DOHH2 (cell line): ENCODE data around the gene RPP30.

ENCODE experiments used
- H3F3A ChIP-seq: fragments of 200-600 bp; sonication (generic), shearing (Covaris generic); 2 replicates; pipeline ENCODE4 v1.6.0; 2016; ENCODE audit warnings: antibody characterized with exemption, mild to moderate bottlenecking; ENCODE audit not compliant: control insufficient read depth, insufficient read depth
- H3K27ac ChIP-seq: fragments of 200-600 bp; sonication (generic); 2 replicates; pipeline ENCODE4 v1.5.1; 2014; ENCODE audit warnings: low read depth, mild to moderate bottlenecking, low read length, moderate library complexity
- H3K27me3 ChIP-seq: fragments of 200-600 bp; sonication (generic); 2 replicates; pipeline ENCODE4 v1.6.1; 2014; ENCODE audit warnings: mild to moderate bottlenecking, low read length, mixed read lengths; ENCODE audit not compliant: control insufficient read depth
- H3K36me3 ChIP-seq: fragments of 200-600 bp; sonication (generic); 2 replicates; pipeline ENCODE4 v1.6.1; 2014; ENCODE audit warnings: mild to moderate bottlenecking, low read length, moderate library complexity, mixed read lengths; ENCODE audit not compliant: control insufficient read depth
- H3K4me1 ChIP-seq: fragments of 200-600 bp; sonication (generic); 2 replicates; pipeline ENCODE4 v1.6.1; 2014; ENCODE audit warnings: mild to moderate bottlenecking, low read length, mixed read lengths; ENCODE audit not compliant: control insufficient read depth
- H3K4me2 ChIP-seq: fragments of 200-600 bp; sonication (generic); 2 replicates; pipeline ENCODE4 v1.6.0; 2014; ENCODE audit warnings: mild to moderate bottlenecking, low read length, moderate library complexity
- H3K4me3 ChIP-seq: fragments of 200-600 bp; sonication (generic); 2 replicates; pipeline ENCODE4 v1.5.1; 2014; ENCODE audit warnings: mild to moderate bottlenecking, low read length, mixed read lengths
- H3K79me2 ChIP-seq: fragments of 200-600 bp; sonication (generic); 2 replicates; pipeline ENCODE4 v1.6.1; 2014; ENCODE audit warnings: mild to moderate bottlenecking, low read length, mixed read lengths; ENCODE audit not compliant: control insufficient read depth
- H3K9me2 ChIP-seq: fragments of 200-600 bp; sonication (generic); replicated peaks from 2 replicates; pipeline ENCODE4 v1.6.1; 2014; ENCODE audit warnings: mild to moderate bottlenecking, low read length, mixed read lengths; ENCODE audit not compliant: control insufficient read depth
- H3K9me3 ChIP-seq: fragments of 200-600 bp; sonication (generic); 2 replicates; pipeline ENCODE4 v1.6.1; 2014; ENCODE audit warnings: antibody characterized with exemption, low read length, mixed read lengths; ENCODE audit not compliant: control insufficient read depth, insufficient read depth
- H4K20me1 ChIP-seq: fragments of 200-600 bp; sonication (generic); 2 replicates; pipeline ENCODE4 v1.6.0; 2014; ENCODE audit warnings: low read depth, mild to moderate bottlenecking, antibody characterized with exemption, low read length, moderate library complexity; ENCODE audit not compliant: control insufficient read depth, insufficient read depth
- CTCF ChIP-seq: fragments of 200-600 bp; sonication (generic); IDR thresholded peaks from one replicate; pipeline ENCODE4 v1.5.1; 2014; ENCODE audit warnings: antibody characterized with exemption, mild to moderate bottlenecking, low read depth, low read length; ENCODE audit not compliant: poor library complexity, severe bottlenecking
- EZH2phosphoT487 ChIP-seq: fragments of 200-600 bp; sonication (generic); IDR thresholded peaks from 2 replicates; pipeline ENCODE4 v1.6.1; 2017; ENCODE audit warnings: borderline replicate concordance, mild to moderate bottlenecking, antibody characterized with exemption, low read length, moderate library complexity, mixed read lengths

RPP30 gene

DNA sequence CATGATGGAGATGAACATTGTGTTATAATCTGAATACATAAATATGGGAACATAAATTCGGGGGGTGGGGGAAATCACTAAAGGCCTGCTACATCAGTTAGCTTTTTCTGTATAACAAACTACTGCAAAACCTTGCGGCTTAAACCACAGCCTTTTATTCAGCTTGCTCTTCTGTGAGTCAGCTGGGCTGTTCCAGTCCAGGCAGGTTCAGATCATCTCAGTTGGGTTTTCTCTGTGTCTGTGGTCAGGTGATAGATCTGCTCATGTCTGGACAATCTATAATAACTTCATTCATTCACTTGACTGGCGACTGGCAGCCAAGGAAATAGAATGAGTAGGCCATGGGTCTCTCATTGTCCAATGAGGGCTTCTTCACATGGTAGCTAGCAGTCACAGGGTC lies 37.4 kb upstream of the RPP30 start:
- Histone ChIP-seq H3K4me3 (no peak overlapping the region), H4K20me1 (no peaks in the 10 kb centered on the region), H3K9me2 (no peaks in the 10 kb centered on the region), H3K36me3 (no peaks in the 10 kb centered on the region), H3K27ac (no peak overlapping the region), H3K9me3 (no peaks in the 10 kb centered on the region; the same call in 1 of the 2 replicates), H3K79me2 (no peaks in the 10 kb centered on the region), H3K4me2 (no peak overlapping the region), H3F3A (no peaks in the 10 kb centered on the region), H3K4me1 (no peaks in the 10 kb centered on the region), H3K27me3 (no peaks in the 10 kb centered on the region; the same call in 1 of the 2 replicates)
- no peak for TF ChIP-seq CTCF
- no peak for TF ChIP-seq EZH2phosphoT487

DNA sequence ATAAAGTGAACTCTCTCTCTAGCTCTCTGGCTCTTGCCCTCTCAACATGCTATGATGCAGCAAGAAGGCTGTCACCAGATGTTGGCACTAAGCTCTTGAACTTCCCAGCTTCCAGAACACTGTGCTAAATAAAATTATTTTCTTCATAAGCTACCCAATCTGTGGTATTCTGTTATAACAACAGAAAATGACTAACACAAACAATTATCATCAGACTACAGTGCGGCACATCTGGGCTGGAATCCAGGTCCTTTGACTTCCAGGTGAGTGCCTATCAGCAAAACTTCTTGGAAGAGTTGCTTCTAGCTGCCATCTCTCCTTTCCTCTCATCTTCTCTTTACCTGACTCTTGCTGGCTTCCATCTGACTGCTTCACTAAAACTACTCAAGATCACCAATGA lies 34.3 kb upstream of the RPP30 start:
- Histone ChIP-seq H3F3A (no peaks in the 10 kb centered on the region), H3K9me2 (no peaks in the 10 kb centered on the region), H3K9me3 (no peaks in the 10 kb centered on the region; the same call in 1 of the 2 replicates), H3K4me2 (no peak overlapping the region), H3K79me2 (no peaks in the 10 kb centered on the region), H3K4me1 (no peaks in the 10 kb centered on the region), H3K27ac (no peak overlapping the region), H3K27me3 (no peaks in the 10 kb centered on the region; the same call in 1 of the 2 replicates), H3K4me3 (no peak overlapping the region), H4K20me1 (no peaks in the 10 kb centered on the region), H3K36me3 (no peaks in the 10 kb centered on the region)
- TF ChIP-seq CTCF (no peak), EZH2phosphoT487 (no peak)

DNA sequence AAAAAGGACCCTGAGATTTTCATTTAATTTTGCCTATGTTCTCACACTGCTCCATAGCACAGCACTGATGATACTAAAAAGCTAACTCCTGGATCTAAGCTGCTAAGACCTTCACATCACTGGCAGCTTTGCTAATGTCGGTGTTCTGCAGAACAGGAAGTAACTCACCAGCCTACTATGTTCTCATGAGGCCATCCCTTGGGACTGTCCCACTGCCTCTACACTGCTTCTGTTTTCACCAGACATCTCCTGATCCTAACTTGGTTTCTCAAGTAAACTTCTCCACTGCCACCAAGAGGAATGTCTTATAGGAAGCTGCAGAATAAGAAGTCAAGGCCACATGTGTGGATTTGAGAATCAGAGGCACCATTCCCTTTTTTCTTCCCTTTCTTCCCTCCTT lies 29.0 kb upstream of the RPP30 start:
- H3K36me3 ChIP-seq = no peaks in the 10 kb centered on the region
- H3K9me3 ChIP-seq = no peaks in the 10 kb centered on the region
- no peaks in the 10 kb centered on the region for H3F3A ChIP-seq
- H3K9me2 ChIP-seq = no peaks in the 10 kb centered on the region
- no peaks in the 10 kb centered on the region for H3K79me2 ChIP-seq
- no peak overlapping the region for H3K4me3 ChIP-seq
- H4K20me1 ChIP-seq = no peaks in the 10 kb centered on the region
- H3K27me3 ChIP-seq = peaks cover 5% of the 10 kb centered on the region; the same call in 1 of the 2 replicates
- H3K4me1 ChIP-seq = no peaks in the 10 kb centered on the region
- no peak overlapping the region for H3K4me2 ChIP-seq
- TF ChIP-seq EZH2phosphoT487 (no peak), CTCF (no peak)
- H3K27ac ChIP-seq = no peak overlapping the region
